K562 (cell line): ENCODE results near the gene SLC25A1. TPM values are rescaled to one million over a fixed set of nuclear protein-coding genes. Genes with fewer than 3 reads are reported as not detected.

Source experiments
- COPS2 ChIP-seq: fragments of 450-650 bp; conservative IDR thresholded peaks from 2 replicates; pipeline ENCODE4 v1.6.1; 2016; ENCODE audit warnings: mild to moderate bottlenecking, moderate library complexity
- CREM ChIP-seq: IDR thresholded peaks from 2 replicates; pipeline ENCODE4 v1.6.1; 2014; ENCODE audit warnings: antibody characterized with exemption, low read depth
- E2F3 ChIP-seq: fragments of 250-450 bp; sonication (Bioruptor Pico); IDR thresholded peaks from 2 replicates; pipeline ENCODE4 v1.4.0; 2020; ENCODE audit warnings: mild to moderate bottlenecking
- GABPB2 ChIP-seq: fragments of 250-450 bp; sonication (Bioruptor Pico); conservative IDR thresholded peaks from 2 replicates; pipeline ENCODE4 v1.5.1; 2021; ENCODE audit warnings: mild to moderate bottlenecking
- HNRNPL ChIP-seq: fragments of 200-400 bp; formaldehyde crosslinking; IDR thresholded peaks from 2 replicates; pipeline ENCODE4 v1.6.1; 2017; ENCODE audit warnings: low read depth, mild to moderate bottlenecking, low read length
- KDM1A ChIP-seq, 2 experiments: fragments of 450-650 bp; IDR thresholded peaks; 2 replicates each; pipeline ENCODE4 v1.6.1; 2016; ENCODE audit warnings: mild to moderate bottlenecking in 2 of 2
- NCOA1 ChIP-seq: fragments of 450-650 bp; IDR thresholded peaks from 2 replicates; pipeline ENCODE4 v1.6.1; 2016; ENCODE audit warnings: low read depth
- POLR2G ChIP-seq: fragments of 200-400 bp; formaldehyde crosslinking; IDR thresholded peaks from 2 replicates; pipeline ENCODE4 v1.6.1; 2017; ENCODE audit warnings: low read depth, mild to moderate bottlenecking, antibody characterized with exemption, low read length, moderate library complexity
- PPARD ChIP-seq: fragments of 250-450 bp; sonication (Bioruptor Pico); IDR thresholded peaks from 2 replicates; pipeline ENCODE4 v1.8.0; 2022; ENCODE audit warnings: inconsistent platforms, mild to moderate bottlenecking, moderate library complexity
- SIN3A ChIP-seq, 2 experiments: fragments of 150-350 bp in 1 of 2; IDR thresholded peaks; 2 replicates each; pipeline ENCODE4 v1.6.1; 2011 to 2016; ENCODE audit warnings: borderline replicate concordance in 2 of 2, low read depth in 2 of 2, low read length in 2 of 2, mild to moderate bottlenecking in 2 of 2, moderate library complexity in 2 of 2; ENCODE audit not compliant: control insufficient read depth in 1 of 2
- ZC3H11A ChIP-seq: IDR thresholded peaks from 2 replicates; pipeline ENCODE4 v1.6.1; 2012; ENCODE audit warnings: low read depth, low read length, improper control_type of control experiment
- ZNF561 ChIP-seq: fragments of 450-650 bp; formaldehyde crosslinking; conservative IDR thresholded peaks from 2 replicates; pipeline ENCODE4 v1.4.0; 2020; ENCODE audit warnings: mild to moderate bottlenecking, moderate library complexity
- polyA plus RNA-seq, 8 experiments: library from polyadenylated mRNA; depleted of rRNA in 4 of 8; stranded (reverse) in 5 of 8; unstranded in 3 of 8; fragments of >200 nt; fragmentation: Nextera tagmentation in 2 of 8; fragmentation: Illumina TruSeq in 1 of 8; extraction: Ambion mirVana in 2 of 8; extraction: Trizol in 1 of 8; gene quantifications; 2 replicates each; pipeline versions ENCODE4 v1.2.1 to v1.2.3, GENCODE V29; 2011 to 2014; ENCODE audit warnings: inconsistent platforms in 1 of 8, missing spikeins in 1 of 8
- total RNA-seq, 7 experiments: library from RNA; depleted of rRNA in 6 of 7; stranded (reverse); fragments of >200 nt in 6 of 7; fragmentation: Illumina TruSeq in 2 of 7; extraction: Trizol in 2 of 7; gene quantifications; 2 replicates each; pipeline versions ENCODE4 v1.2.1 to v1.2.3, GENCODE V29; 2011 to 2021; ENCODE audit warnings: low replicate concordance in 1 of 7
- TF ChIP-seq, protein P1 (sequence below): fragments of 250-450 bp; sonication (Bioruptor Pico); IDR thresholded peaks from 2 replicates; pipeline ENCODE4 v1.5.0; 2022; ENCODE audit warnings: mild to moderate bottlenecking
- TF ChIP-seq, protein P2 (sequence below): fragments of 200-400 bp; formaldehyde crosslinking; IDR thresholded peaks from 2 replicates; pipeline ENCODE4 v1.6.1; 2017; ENCODE audit warnings: mild to moderate bottlenecking, low read depth, low read length, moderate library complexity
- TF ChIP-seq, protein P3 (sequence below): fragments of 450-650 bp; IDR thresholded peaks from 2 replicates; pipeline ENCODE4 v1.6.1; 2018; ENCODE audit warnings: mild to moderate bottlenecking, low read depth; ENCODE audit not compliant: partially characterized antibody
- TF ChIP-seq, protein P4 (sequence below): fragments of 250-450 bp; sonication (Bioruptor Pico); IDR thresholded peaks from 2 replicates; pipeline ENCODE4 v1.9.0; 2021; ENCODE audit warnings: mild to moderate bottlenecking, inconsistent platforms
- TF ChIP-seq, protein P5 (sequence below): fragments of 250-450 bp; sonication (Bioruptor Pico); IDR thresholded peaks from 2 replicates; pipeline ENCODE4 v1.6.1; 2021; ENCODE audit warnings: mild to moderate bottlenecking
- TF ChIP-seq, protein P6 (sequence below): fragments of 450-650 bp; formaldehyde crosslinking; IDR thresholded peaks from 2 replicates; pipeline ENCODE4 v1.4.0; 2020; ENCODE audit warnings: mild to moderate bottlenecking, moderate library complexity

Gene SLC25A1
- total and polyA plus RNA-seq, 9 of the 15 experiments (the other 6 are each of a cell fraction or from before 2014, with no cell fraction given), result 11.0 to 408 (median 110) TPM

DNA sequence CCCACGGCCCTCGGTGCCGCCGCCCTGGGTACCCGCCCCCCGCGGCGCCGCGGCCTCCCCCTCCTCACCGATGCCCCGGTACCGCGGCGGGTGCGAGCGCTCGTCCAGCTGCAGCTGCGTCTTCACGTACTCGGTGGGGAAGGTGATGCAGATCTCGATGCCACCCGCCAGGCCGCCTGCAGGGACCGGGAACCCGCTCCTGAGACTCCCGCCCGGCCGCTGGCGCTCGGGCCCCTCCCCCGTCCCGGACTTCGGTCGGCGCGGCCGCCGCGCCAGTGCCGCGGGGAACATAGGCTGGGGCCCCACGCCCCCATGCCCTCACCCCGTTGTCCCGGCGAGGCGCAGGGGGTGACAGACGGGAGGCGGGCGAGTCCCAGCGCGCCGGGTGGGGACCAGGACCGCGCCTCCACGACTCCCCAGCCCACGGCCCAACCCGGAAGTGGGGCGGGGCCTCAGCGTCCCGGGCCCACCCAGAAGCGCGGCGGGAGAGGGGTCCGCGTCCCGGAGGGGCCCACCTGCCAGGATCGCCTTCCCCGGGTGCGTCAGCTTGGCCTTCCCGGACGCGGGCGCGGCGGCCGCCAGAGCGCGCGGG lies 375 bp downstream of the SLC25A1 start (continued):
- TF ChIP-seq GABPB2, result no peak; the same call in 1 of the 2 replicates
- TF ChIP-seq, protein P1, sequence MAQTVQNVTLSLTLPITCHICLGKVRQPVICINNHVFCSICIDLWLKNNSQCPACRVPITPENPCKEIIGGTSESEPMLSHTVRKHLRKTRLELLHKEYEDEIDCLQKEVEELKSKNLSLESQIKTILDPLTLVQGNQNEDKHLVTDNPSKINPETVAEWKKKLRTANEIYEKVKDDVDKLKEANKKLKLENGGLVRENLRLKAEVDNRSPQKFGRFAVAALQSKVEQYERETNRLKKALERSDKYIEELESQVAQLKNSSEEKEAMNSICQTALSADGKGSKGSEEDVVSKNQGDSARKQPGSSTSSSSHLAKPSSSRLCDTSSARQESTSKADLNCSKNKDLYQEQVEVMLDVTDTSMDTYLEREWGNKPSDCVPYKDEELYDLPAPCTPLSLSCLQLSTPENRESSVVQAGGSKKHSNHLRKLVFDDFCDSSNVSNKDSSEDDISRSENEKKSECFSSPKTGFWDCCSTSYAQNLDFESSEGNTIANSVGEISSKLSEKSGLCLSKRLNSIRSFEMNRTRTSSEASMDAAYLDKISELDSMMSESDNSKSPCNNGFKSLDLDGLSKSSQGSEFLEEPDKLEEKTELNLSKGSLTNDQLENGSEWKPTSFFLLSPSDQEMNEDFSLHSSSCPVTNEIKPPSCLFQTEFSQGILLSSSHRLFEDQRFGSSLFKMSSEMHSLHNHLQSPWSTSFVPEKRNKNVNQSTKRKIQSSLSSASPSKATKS, result no peak
- TF ChIP-seq, protein P2, sequence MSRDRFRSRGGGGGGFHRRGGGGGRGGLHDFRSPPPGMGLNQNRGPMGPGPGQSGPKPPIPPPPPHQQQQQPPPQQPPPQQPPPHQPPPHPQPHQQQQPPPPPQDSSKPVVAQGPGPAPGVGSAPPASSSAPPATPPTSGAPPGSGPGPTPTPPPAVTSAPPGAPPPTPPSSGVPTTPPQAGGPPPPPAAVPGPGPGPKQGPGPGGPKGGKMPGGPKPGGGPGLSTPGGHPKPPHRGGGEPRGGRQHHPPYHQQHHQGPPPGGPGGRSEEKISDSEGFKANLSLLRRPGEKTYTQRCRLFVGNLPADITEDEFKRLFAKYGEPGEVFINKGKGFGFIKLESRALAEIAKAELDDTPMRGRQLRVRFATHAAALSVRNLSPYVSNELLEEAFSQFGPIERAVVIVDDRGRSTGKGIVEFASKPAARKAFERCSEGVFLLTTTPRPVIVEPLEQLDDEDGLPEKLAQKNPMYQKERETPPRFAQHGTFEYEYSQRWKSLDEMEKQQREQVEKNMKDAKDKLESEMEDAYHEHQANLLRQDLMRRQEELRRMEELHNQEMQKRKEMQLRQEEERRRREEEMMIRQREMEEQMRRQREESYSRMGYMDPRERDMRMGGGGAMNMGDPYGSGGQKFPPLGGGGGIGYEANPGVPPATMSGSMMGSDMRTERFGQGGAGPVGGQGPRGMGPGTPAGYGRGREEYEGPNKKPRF, result no peak
- TF ChIP-seq, protein P3, sequence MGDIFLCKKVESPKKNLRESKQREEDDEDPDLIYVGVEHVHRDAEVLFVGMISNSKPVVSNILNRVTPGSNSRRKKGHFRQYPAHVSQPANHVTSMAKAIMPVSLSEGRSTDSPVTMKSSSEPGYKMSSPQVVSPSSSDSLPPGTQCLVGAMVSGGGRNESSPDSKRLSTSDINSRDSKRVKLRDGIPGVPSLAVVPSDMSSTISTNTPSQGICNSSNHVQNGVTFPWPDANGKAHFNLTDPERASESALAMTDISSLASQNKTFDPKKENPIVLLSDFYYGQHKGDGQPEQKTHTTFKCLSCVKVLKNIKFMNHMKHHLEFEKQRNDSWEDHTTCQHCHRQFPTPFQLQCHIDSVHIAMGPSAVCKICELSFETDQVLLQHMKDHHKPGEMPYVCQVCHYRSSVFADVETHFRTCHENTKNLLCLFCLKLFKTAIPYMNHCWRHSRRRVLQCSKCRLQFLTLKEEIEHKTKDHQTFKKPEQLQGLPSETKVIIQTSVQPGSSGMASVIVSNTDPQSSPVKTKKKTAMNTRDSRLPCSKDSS, result no peak
- peak; percentile 97 for TF ChIP-seq HNRNPL
- peak; percentile 58; the same call in 1 of the 2 replicates for TF ChIP-seq PPARD (CRISPR knock-in tag)
- no peak for TF ChIP-seq CREM
- peak; percentile 78 for TF ChIP-seq E2F3
- no peak for TF ChIP-seq KDM1A (IDR thresholded peaks at IDR 0.05)
- TF ChIP-seq SIN3A (IDR thresholded peaks at IDR 0.05; ENCODE audit: borderline replicate concordance in 2 of 2, control insufficient read depth in 1 of 2, low read depth in 2 of 2, low read length in 2 of 2), result peak in 1 of 2 experiments; percentile 97; a peak in 2 of 4 replicates
- TF ChIP-seq ZC3H11A, result no peak
- TF ChIP-seq COPS2, result no peak
- TF ChIP-seq, protein P4, sequence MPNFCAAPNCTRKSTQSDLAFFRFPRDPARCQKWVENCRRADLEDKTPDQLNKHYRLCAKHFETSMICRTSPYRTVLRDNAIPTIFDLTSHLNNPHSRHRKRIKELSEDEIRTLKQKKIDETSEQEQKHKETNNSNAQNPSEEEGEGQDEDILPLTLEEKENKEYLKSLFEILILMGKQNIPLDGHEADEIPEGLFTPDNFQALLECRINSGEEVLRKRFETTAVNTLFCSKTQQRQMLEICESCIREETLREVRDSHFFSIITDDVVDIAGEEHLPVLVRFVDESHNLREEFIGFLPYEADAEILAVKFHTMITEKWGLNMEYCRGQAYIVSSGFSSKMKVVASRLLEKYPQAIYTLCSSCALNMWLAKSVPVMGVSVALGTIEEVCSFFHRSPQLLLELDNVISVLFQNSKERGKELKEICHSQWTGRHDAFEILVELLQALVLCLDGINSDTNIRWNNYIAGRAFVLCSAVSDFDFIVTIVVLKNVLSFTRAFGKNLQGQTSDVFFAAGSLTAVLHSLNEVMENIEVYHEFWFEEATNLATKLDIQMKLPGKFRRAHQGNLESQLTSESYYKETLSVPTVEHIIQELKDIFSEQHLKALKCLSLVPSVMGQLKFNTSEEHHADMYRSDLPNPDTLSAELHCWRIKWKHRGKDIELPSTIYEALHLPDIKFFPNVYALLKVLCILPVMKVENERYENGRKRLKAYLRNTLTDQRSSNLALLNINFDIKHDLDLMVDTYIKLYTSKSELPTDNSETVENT (CRISPR knock-in tag), result peak; percentile 96
- no peak for TF ChIP-seq NCOA1
- TF ChIP-seq POLR2G, result no peak
- TF ChIP-seq, protein P5, sequence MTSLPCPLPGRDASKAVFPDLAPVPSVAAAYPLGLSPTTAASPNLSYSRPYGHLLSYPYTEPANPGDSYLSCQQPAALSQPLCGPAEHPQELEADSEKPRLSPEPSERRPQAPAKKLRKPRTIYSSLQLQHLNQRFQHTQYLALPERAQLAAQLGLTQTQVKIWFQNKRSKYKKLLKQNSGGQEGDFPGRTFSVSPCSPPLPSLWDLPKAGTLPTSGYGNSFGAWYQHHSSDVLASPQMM (CRISPR knock-in tag), result no peak
- TF ChIP-seq, protein P6, sequence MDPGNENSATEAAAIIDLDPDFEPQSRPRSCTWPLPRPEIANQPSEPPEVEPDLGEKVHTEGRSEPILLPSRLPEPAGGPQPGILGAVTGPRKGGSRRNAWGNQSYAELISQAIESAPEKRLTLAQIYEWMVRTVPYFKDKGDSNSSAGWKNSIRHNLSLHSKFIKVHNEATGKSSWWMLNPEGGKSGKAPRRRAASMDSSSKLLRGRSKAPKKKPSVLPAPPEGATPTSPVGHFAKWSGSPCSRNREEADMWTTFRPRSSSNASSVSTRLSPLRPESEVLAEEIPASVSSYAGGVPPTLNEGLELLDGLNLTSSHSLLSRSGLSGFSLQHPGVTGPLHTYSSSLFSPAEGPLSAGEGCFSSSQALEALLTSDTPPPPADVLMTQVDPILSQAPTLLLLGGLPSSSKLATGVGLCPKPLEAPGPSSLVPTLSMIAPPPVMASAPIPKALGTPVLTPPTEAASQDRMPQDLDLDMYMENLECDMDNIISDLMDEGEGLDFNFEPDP, result peak; percentile 46; the same call in 1 of the 2 replicates
- TF ChIP-seq ZNF561, result peak; percentile 44
